ENCODE data around the gene HASPIN. TPM values are rescaled to one million over a fixed set of nuclear protein-coding genes. Genes with fewer than 3 reads are reported as not detected.

Gene HASPIN
- total RNA-seq, 1 donor = 0.52 TPM

Other genes starting within 250 kb of the HASPIN start
- not detected for gene ASPA, start 247.9 kb upstream of the HASPIN start, total RNA-seq
- gene TRPV3, start 166.1 kb upstream of the HASPIN start, total RNA-seq = 0.21 TPM
- 1.2 TPM for gene TRPV1, start 114.5 kb upstream of the HASPIN start, total RNA-seq
- 4.7 TPM for gene SHPK, start 87.7 kb upstream of the HASPIN start, total RNA-seq
- 4.5 TPM for gene CTNS, start 87.1 kb upstream of the HASPIN start, total RNA-seq
- gene TAX1BP3, start 55.3 kb upstream of the HASPIN start, total RNA-seq = 25.4 TPM
- gene EMC6, start 55.1 kb upstream of the HASPIN start, total RNA-seq = 15.5 TPM
- gene P2RX5, start 27.7 kb upstream of the HASPIN start, total RNA-seq = 15.6 TPM
- gene ITGAE, start 77.3 kb downstream of the HASPIN start, total RNA-seq = 23.1 TPM
- 24.1 TPM for gene NCBP3, start 122.3 kb downstream of the HASPIN start, total RNA-seq
- gene CAMKK1, start 169.2 kb downstream of the HASPIN start, total RNA-seq = 5.4 TPM
- 31.6 TPM for gene P2RX1, start 192.6 kb downstream of the HASPIN start, total RNA-seq
- 76.6 TPM for gene ATP2A3, start 240.5 kb downstream of the HASPIN start, total RNA-seq

All from mononuclear cell (primary cell).